SK-N-SH (cell line): Measurements from ENCODE around the gene SMAP1.

ENCODE experiments used
- EP300 ChIP-seq, 2 experiments: IDR thresholded peaks; 2 replicates each; pipeline versions ENCODE4 v1.4.0 to v1.6.1; 2012; ENCODE audit warnings: borderline replicate concordance in 1 of 2, low read depth in 1 of 2, low read length in 1 of 2
- EZH2phosphoT487 ChIP-seq: fragments of 200-600 bp; sonication (generic); IDR thresholded peaks from 2 replicates; pipeline ENCODE4 v1.6.1; 2017; ENCODE audit warnings: low read depth, mixed run types, mild to moderate bottlenecking, antibody characterized with exemption, moderate library complexity, borderline replicate concordance
- GABPA ChIP-seq: IDR thresholded peaks from 2 replicates; pipeline ENCODE4 v1.4.0; 2012; ENCODE audit warnings: low read depth, mild to moderate bottlenecking
- GATA2 ChIP-seq: sonication (generic); formaldehyde crosslinking; IDR thresholded peaks from 2 replicates; pipeline ENCODE4 v1.5.0; 2020; ENCODE audit warnings: mild to moderate bottlenecking, missing genetic modification reagents
- JUND ChIP-seq: IDR thresholded peaks from 2 replicates; pipeline ENCODE4 v1.4.0; 2012
- TF ChIP-seq, protein P1 (sequence below): fragments of 200-600 bp; sonication (generic); IDR thresholded peaks from 2 replicates; pipeline ENCODE4 v1.6.1; 2017; ENCODE audit warnings: antibody characterized with exemption, mild to moderate bottlenecking, moderate library complexity
- TF ChIP-seq, protein P2 (sequence below): IDR thresholded peaks from 2 replicates; pipeline ENCODE4 v1.6.1; 2012; ENCODE audit warnings: mild to moderate bottlenecking, low read depth, low read length, moderate library complexity
- TF ChIP-seq, protein P3 (sequence below): IDR thresholded peaks from 2 replicates; pipeline ENCODE4 v1.4.0; 2012; ENCODE audit warnings: low read depth
- TF ChIP-seq, protein P4 (sequence below): IDR thresholded peaks from 2 replicates; pipeline ENCODE4; 2012

DNA sequence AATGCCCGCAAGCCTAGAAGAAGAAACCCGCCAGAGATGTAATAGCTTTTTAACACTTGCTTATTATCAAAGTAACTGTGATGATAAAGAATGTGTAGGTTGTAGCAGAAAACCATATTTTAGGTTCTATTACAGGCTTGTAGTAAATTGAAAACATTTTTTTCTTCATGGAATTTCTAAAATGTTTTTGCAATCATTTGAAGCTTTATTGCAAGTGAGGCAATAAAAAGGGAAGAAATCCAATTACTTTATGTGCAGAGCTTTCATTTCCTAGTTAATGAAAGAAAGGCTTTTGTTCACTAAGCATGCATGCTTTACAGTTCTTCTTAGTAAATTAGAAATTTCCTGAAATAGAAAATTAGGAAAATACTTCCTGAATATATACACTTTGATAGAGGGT lies 154.1 kb downstream of the SMAP1 start:
- no peak for TF ChIP-seq EZH2phosphoT487
- TF ChIP-seq, protein P1, sequence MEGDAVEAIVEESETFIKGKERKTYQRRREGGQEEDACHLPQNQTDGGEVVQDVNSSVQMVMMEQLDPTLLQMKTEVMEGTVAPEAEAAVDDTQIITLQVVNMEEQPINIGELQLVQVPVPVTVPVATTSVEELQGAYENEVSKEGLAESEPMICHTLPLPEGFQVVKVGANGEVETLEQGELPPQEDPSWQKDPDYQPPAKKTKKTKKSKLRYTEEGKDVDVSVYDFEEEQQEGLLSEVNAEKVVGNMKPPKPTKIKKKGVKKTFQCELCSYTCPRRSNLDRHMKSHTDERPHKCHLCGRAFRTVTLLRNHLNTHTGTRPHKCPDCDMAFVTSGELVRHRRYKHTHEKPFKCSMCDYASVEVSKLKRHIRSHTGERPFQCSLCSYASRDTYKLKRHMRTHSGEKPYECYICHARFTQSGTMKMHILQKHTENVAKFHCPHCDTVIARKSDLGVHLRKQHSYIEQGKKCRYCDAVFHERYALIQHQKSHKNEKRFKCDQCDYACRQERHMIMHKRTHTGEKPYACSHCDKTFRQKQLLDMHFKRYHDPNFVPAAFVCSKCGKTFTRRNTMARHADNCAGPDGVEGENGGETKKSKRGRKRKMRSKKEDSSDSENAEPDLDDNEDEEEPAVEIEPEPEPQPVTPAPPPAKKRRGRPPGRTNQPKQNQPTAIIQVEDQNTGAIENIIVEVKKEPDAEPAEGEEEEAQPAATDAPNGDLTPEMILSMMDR, result no peak
- TF ChIP-seq GABPA, result no peak
- TF ChIP-seq, protein P2, sequence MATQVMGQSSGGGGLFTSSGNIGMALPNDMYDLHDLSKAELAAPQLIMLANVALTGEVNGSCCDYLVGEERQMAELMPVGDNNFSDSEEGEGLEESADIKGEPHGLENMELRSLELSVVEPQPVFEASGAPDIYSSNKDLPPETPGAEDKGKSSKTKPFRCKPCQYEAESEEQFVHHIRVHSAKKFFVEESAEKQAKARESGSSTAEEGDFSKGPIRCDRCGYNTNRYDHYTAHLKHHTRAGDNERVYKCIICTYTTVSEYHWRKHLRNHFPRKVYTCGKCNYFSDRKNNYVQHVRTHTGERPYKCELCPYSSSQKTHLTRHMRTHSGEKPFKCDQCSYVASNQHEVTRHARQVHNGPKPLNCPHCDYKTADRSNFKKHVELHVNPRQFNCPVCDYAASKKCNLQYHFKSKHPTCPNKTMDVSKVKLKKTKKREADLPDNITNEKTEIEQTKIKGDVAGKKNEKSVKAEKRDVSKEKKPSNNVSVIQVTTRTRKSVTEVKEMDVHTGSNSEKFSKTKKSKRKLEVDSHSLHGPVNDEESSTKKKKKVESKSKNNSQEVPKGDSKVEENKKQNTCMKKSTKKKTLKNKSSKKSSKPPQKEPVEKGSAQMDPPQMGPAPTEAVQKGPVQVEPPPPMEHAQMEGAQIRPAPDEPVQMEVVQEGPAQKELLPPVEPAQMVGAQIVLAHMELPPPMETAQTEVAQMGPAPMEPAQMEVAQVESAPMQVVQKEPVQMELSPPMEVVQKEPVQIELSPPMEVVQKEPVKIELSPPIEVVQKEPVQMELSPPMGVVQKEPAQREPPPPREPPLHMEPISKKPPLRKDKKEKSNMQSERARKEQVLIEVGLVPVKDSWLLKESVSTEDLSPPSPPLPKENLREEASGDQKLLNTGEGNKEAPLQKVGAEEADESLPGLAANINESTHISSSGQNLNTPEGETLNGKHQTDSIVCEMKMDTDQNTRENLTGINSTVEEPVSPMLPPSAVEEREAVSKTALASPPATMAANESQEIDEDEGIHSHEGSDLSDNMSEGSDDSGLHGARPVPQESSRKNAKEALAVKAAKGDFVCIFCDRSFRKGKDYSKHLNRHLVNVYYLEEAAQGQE, result no peak
- TF ChIP-seq GATA2 (CRISPR knock-in tag), result no peak
- TF ChIP-seq, protein P3, sequence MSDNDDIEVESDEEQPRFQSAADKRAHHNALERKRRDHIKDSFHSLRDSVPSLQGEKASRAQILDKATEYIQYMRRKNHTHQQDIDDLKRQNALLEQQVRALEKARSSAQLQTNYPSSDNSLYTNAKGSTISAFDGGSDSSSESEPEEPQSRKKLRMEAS, result no peak
- no peak for TF ChIP-seq JUND
- TF ChIP-seq EP300 (IDR thresholded peaks at IDR 0.05; ENCODE audit: borderline replicate concordance in 1 of 2, low read depth in 1 of 2, low read length in 1 of 2), result no peak
- TF ChIP-seq, protein P4, sequence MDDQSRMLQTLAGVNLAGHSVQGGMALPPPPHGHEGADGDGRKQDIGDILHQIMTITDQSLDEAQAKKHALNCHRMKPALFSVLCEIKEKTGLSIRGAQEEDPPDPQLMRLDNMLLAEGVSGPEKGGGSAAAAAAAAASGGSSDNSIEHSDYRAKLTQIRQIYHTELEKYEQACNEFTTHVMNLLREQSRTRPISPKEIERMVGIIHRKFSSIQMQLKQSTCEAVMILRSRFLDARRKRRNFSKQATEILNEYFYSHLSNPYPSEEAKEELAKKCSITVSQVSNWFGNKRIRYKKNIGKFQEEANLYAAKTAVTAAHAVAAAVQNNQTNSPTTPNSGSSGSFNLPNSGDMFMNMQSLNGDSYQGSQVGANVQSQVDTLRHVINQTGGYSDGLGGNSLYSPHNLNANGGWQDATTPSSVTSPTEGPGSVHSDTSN, result no peak
